ENCODE results near the gene EARS2. TPM values are rescaled to one million over a fixed set of nuclear protein-coding genes. Genes with fewer than 3 reads are reported as not detected.

EARS2 gene
- total RNA-seq, 1 experiment from 2014 or later: 55.9 TPM

DNA sequence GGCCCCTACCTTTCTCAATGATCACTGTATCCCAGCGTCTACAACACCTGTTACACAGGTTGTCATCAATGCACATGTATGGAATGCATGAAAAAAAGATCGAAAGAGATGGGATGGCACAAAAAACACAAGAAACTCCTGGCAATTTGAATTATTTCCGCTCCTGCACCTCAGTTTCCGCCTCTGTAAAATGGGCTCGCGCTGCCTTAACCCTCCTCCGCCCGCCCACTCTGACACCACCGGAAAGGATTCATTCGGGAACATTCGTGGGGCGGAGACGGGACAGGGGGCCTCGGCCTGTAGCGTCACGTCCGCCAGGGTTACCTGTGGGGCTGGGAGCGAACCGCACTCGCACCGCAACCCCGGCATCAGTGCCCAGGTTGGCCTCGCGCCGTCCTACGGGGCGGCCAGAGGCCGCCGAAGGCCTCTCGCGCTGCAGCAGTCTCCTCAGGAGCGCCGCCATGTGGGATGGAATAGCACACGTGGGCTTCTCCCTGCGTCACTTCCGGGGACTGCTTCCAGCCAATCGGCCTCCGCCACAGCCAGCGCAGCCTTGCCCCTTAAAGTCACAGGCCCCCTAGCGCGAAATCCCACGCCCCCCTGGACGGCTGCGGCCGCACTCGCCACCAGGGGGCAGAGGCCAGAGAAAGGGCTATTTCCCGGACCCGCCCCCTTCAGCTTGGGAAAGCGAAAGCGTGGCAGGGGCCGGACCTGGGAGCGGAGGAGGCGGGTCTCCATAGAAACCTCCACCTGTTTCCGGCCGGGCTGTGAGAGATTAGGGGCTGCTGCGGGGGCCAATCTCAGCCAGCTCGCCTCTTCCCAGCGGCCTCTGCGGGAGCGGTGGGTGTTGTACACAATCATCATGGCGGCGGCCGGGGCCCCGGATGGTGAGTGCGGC is at the start of gene EARS2, which contains the start of gene UBFD1 (continued):
- TF ChIP-seq ESRRA (CRISPR knock-in tag; IDR thresholded peaks at IDR 0.05; ENCODE audit: borderline replicate concordance) (peak; percentile 30; the same call in 1 of the 2 replicates), GRHL2 (CRISPR knock-in tag; IDR thresholded peaks at IDR 0.05; ENCODE audit: insufficient replicate concordance, severe bottlenecking) (no peak), CBFB (CRISPR knock-in tag; IDR thresholded peaks at IDR 0.05; ENCODE audit: low read depth) (no peak), NFE2L1 (CRISPR knock-in tag; IDR thresholded peaks at IDR 0.05) (peak; percentile 67; the same call in 1 of the 2 replicates), FOXJ3 (CRISPR knock-in tag; IDR thresholded peaks at IDR 0.05; ENCODE audit: borderline replicate concordance) (no peak), TEAD1 (CRISPR knock-in tag; IDR thresholded peaks at IDR 0.05) (peak; percentile 62), ZNF121 (CRISPR knock-in tag; IDR thresholded peaks at IDR 0.05) (no peak), FOXK1 (CRISPR knock-in tag; IDR thresholded peaks at IDR 0.05) (peak; percentile 91), TP53 (CRISPR knock-in tag; IDR thresholded peaks at IDR 0.05) (no peak), CREB1 (CRISPR knock-in tag; IDR thresholded peaks at IDR 0.05) (0 out of 2 replicates have a peak, but pooled peaks have one; percentile 81), KAT7 (CRISPR knock-in tag; IDR thresholded peaks at IDR 0.05; ENCODE audit: borderline replicate concordance) (no peak), ZNF232 (CRISPR knock-in tag; IDR thresholded peaks at IDR 0.05) (0 out of 2 replicates have a peak, but pooled peaks have one; percentile 57), ZNF219 (CRISPR knock-in tag; IDR thresholded peaks at IDR 0.05; ENCODE audit: borderline replicate concordance) (no peak), NFYB (CRISPR knock-in tag; conservative IDR thresholded peaks at IDR 0.05; ENCODE audit: low read depth) (peak; percentile 63)
- TF ChIP-seq, protein P1, sequence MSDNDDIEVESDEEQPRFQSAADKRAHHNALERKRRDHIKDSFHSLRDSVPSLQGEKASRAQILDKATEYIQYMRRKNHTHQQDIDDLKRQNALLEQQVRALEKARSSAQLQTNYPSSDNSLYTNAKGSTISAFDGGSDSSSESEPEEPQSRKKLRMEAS (CRISPR knock-in tag; IDR thresholded peaks at IDR 0.05): peak; percentile 97
- TF ChIP-seq, protein P2, sequence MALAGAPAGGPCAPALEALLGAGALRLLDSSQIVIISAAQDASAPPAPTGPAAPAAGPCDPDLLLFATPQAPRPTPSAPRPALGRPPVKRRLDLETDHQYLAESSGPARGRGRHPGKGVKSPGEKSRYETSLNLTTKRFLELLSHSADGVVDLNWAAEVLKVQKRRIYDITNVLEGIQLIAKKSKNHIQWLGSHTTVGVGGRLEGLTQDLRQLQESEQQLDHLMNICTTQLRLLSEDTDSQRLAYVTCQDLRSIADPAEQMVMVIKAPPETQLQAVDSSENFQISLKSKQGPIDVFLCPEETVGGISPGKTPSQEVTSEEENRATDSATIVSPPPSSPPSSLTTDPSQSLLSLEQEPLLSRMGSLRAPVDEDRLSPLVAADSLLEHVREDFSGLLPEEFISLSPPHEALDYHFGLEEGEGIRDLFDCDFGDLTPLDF (CRISPR knock-in tag; IDR thresholded peaks at IDR 0.05): 0 out of 2 replicates have a peak, but pooled peaks have one; percentile 26
- TF ChIP-seq, protein P3, sequence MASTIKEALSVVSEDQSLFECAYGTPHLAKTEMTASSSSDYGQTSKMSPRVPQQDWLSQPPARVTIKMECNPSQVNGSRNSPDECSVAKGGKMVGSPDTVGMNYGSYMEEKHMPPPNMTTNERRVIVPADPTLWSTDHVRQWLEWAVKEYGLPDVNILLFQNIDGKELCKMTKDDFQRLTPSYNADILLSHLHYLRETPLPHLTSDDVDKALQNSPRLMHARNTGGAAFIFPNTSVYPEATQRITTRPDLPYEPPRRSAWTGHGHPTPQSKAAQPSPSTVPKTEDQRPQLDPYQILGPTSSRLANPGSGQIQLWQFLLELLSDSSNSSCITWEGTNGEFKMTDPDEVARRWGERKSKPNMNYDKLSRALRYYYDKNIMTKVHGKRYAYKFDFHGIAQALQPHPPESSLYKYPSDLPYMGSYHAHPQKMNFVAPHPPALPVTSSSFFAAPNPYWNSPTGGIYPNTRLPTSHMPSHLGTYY (CRISPR knock-in tag; IDR thresholded peaks at IDR 0.05): peak; percentile 65; the same call in 1 of the 2 replicates
- TF ChIP-seq, protein P4, sequence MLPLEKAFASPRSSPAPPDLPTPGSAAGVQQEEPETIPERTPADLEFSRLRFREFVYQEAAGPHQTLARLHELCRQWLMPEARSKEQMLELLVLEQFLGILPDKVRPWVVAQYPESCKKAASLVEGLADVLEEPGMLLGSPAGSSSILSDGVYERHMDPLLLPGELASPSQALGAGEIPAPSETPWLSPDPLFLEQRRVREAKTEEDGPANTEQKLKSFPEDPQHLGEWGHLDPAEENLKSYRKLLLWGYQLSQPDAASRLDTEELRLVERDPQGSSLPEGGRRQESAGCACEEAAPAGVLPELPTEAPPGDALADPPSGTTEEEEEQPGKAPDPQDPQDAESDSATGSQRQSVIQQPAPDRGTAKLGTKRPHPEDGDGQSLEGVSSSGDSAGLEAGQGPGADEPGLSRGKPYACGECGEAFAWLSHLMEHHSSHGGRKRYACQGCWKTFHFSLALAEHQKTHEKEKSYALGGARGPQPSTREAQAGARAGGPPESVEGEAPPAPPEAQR (CRISPR knock-in tag; IDR thresholded peaks at IDR 0.05): peak; percentile 88
- TF ChIP-seq, protein P5, sequence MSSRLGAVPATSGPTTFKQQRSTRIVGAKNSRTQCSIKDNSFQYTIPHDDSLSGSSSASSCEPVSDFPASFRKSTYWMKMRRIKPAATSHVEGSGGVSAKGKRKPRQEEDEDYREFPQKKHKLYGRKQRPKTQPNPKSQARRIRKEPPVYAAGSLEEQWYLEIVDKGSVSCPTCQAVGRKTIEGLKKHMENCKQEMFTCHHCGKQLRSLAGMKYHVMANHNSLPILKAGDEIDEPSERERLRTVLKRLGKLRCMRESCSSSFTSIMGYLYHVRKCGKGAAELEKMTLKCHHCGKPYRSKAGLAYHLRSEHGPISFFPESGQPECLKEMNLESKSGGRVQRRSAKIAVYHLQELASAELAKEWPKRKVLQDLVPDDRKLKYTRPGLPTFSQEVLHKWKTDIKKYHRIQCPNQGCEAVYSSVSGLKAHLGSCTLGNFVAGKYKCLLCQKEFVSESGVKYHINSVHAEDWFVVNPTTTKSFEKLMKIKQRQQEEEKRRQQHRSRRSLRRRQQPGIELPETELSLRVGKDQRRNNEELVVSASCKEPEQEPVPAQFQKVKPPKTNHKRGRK (CRISPR knock-in tag; IDR thresholded peaks at IDR 0.05; ENCODE audit: borderline replicate concordance): no peak
- TF ChIP-seq, protein P6, sequence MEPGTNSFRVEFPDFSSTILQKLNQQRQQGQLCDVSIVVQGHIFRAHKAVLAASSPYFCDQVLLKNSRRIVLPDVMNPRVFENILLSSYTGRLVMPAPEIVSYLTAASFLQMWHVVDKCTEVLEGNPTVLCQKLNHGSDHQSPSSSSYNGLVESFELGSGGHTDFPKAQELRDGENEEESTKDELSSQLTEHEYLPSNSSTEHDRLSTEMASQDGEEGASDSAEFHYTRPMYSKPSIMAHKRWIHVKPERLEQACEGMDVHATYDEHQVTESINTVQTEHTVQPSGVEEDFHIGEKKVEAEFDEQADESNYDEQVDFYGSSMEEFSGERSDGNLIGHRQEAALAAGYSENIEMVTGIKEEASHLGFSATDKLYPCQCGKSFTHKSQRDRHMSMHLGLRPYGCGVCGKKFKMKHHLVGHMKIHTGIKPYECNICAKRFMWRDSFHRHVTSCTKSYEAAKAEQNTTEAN (CRISPR knock-in tag; IDR thresholded peaks at IDR 0.05): no peak
- TF ChIP-seq, protein P7, sequence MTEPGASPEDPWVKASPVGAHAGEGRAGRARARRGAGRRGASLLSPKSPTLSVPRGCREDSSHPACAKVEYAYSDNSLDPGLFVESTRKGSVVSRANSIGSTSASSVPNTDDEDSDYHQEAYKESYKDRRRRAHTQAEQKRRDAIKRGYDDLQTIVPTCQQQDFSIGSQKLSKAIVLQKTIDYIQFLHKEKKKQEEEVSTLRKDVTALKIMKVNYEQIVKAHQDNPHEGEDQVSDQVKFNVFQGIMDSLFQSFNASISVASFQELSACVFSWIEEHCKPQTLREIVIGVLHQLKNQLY (CRISPR knock-in tag; IDR thresholded peaks at IDR 0.05): no peak
- TF ChIP-seq, protein P8, sequence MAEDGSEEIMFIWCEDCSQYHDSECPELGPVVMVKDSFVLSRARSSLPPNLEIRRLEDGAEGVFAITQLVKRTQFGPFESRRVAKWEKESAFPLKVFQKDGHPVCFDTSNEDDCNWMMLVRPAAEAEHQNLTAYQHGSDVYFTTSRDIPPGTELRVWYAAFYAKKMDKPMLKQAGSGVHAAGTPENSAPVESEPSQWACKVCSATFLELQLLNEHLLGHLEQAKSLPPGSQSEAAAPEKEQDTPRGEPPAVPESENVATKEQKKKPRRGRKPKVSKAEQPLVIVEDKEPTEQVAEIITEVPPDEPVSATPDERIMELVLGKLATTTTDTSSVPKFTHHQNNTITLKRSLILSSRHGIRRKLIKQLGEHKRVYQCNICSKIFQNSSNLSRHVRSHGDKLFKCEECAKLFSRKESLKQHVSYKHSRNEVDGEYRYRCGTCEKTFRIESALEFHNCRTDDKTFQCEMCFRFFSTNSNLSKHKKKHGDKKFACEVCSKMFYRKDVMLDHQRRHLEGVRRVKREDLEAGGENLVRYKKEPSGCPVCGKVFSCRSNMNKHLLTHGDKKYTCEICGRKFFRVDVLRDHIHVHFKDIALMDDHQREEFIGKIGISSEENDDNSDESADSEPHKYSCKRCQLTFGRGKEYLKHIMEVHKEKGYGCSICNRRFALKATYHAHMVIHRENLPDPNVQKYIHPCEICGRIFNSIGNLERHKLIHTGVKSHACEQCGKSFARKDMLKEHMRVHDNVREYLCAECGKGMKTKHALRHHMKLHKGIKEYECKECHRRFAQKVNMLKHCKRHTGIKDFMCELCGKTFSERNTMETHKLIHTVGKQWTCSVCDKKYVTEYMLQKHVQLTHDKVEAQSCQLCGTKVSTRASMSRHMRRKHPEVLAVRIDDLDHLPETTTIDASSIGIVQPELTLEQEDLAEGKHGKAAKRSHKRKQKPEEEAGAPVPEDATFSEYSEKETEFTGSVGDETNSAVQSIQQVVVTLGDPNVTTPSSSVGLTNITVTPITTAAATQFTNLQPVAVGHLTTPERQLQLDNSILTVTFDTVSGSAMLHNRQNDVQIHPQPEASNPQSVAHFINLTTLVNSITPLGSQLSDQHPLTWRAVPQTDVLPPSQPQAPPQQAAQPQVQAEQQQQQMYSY (CRISPR knock-in tag; IDR thresholded peaks at IDR 0.05): peak; percentile 56
- TF ChIP-seq, protein P9, sequence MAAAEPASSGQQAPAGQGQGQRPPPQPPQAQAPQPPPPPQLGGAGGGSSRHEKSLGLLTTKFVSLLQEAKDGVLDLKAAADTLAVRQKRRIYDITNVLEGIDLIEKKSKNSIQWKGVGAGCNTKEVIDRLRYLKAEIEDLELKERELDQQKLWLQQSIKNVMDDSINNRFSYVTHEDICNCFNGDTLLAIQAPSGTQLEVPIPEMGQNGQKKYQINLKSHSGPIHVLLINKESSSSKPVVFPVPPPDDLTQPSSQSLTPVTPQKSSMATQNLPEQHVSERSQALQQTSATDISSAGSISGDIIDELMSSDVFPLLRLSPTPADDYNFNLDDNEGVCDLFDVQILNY (CRISPR knock-in tag; IDR thresholded peaks at IDR 0.05): peak; percentile 49

Measured in WTC11 (cell line).